HG02588 (cell line): Measurements from ENCODE around the gene VWA8.
"Not testable (repeated sequence)": the region's sequence is repeated elsewhere in the genome, so short reads cannot be mapped to it uniquely, and the experiment has no call there.

Experiments
- ATAC-seq: cut with Tn5 transposase; IDR thresholded peaks from one replicate; pipeline ENCODE4 v1.9.1; 2021; ENCODE audit warnings: mild to moderate bottlenecking, moderate library complexity; ENCODE audit not compliant: unreplicated experiment

VWA8 gene

GRCh38 chr13:41969072-41969471 is 8.2 kb upstream of the VWA8 start:
- no peak for ATAC-seq

GRCh38 chr13:41966671-41967070 is 5.8 kb upstream of the VWA8 start:
- ATAC-seq: no peak

GRCh38 chr13:41962994-41963393 is 2.1 kb upstream of the VWA8 start:
- no peak for ATAC-seq

GRCh38 chr13:41961466-41961760 is 504 bp upstream of the VWA8 start:
- no peak for ATAC-seq

- no peak for ATAC-seq
Observed at GRCh38 chr13:41960211-41960636, 685 bp downstream of the VWA8 start.

GRCh38 chr13:41956272-41956671 is 4.6 kb downstream of the VWA8 start:
- ATAC-seq: no peak

- ATAC-seq: no peak
Observed at GRCh38 chr13:41955605-41956004, 5.3 kb downstream of the VWA8 start.

- ATAC-seq: no peak
Observed at GRCh38 chr13:41954226-41954625, 6.7 kb downstream of the VWA8 start.

GRCh38 chr13:41952749-41953148 is 8.2 kb downstream of the VWA8 start:
- ATAC-seq: no peak

- ATAC-seq: not testable (repeated sequence)
Observed at GRCh38 chr13:41949104-41949503, 11.8 kb downstream of the VWA8 start.

GRCh38 chr13:41945926-41946325 is 15.0 kb downstream of the VWA8 start:
- no peak for ATAC-seq

- no peak for ATAC-seq
Observed at GRCh38 chr13:41944635-41945397, 16.1 kb downstream of the VWA8 start.

- no peak for ATAC-seq
Observed at GRCh38 chr13:41944229-41944628, 16.7 kb downstream of the VWA8 start.

GRCh38 chr13:41942462-41943094 is 18.3 kb downstream of the VWA8 start:
- ATAC-seq: no peak

GRCh38 chr13:41941174-41941573 is 19.7 kb downstream of the VWA8 start:
- ATAC-seq: no peak

GRCh38 chr13:41939398-41939797 is 21.5 kb downstream of the VWA8 start:
- ATAC-seq: no peak

GRCh38 chr13:41938918-41939317 is 22.0 kb downstream of the VWA8 start:
- ATAC-seq: no peak

- ATAC-seq: no peak
Observed at GRCh38 chr13:41937388-41937787, 23.5 kb downstream of the VWA8 start.

- ATAC-seq: no peak
Observed at GRCh38 chr13:41935501-41935900, 25.4 kb downstream of the VWA8 start.

GRCh38 chr13:41934994-41935393 is 25.9 kb downstream of the VWA8 start:
- ATAC-seq: no peak

GRCh38 chr13:41934120-41934519 is 26.8 kb downstream of the VWA8 start:
- ATAC-seq: no peak

GRCh38 chr13:41931337-41931736 is 29.6 kb downstream of the VWA8 start:
- ATAC-seq: no peak

- ATAC-seq: no peak
Observed at GRCh38 chr13:41930154-41930553, 30.8 kb downstream of the VWA8 start.
